Type B pancreatic cell (in vitro differentiated cells): ENCODE data around the gene FARP1. TPM values are rescaled to one million over a fixed set of nuclear protein-coding genes. Genes with fewer than 3 reads are reported as not detected.

Source experiments
- DNase-seq: peaks from one replicate; pipeline ENCODE4 v3.0.0; 2021; ENCODE audit warnings: mixed read lengths; ENCODE audit not compliant: unreplicated experiment; ENCODE audit errors: extremely low spot score
- H3K27ac Mint-ChIP-seq: 2 replicates; pipeline ENCODE4 v1.8.0; 2021; ENCODE audit warnings: mild to moderate bottlenecking, mixed read lengths
- H3K27me3 Mint-ChIP-seq: 2 replicates; pipeline ENCODE4 v1.8.0; 2021; ENCODE audit warnings: mixed read lengths
- H3K36me3 Mint-ChIP-seq: 2 replicates; pipeline ENCODE4 v1.8.0; 2021; ENCODE audit warnings: mixed read lengths
- H3K4me1 Mint-ChIP-seq: one replicate; pipeline ENCODE4 v1.8.0; 2021; ENCODE audit warnings: mixed read lengths; ENCODE audit not compliant: unreplicated experiment
- H3K4me3 Mint-ChIP-seq: 2 replicates; pipeline ENCODE4 v1.8.0; 2021; ENCODE audit warnings: mild to moderate bottlenecking, mixed read lengths
- H3K9me3 Mint-ChIP-seq: 2 replicates; pipeline ENCODE4 v1.8.0; 2021; ENCODE audit warnings: mixed read lengths
- CTCF ChIP-seq: fragments of 200-600 bp; sonication (generic); conservative IDR thresholded peaks from 2 replicates; pipeline ENCODE4 v1.5.0; 2021; ENCODE audit warnings: antibody characterized with exemption, mild to moderate bottlenecking
- total RNA-seq: library from RNA; stranded (reverse); gene quantifications from 2 replicates; pipeline ENCODE4 v1.2.1, GENCODE V29; 2021; ENCODE audit warnings: low replicate concordance

The FARP1 gene
- total RNA-seq, 1 donor from 2014 or later: 195 TPM

GRCh38 chr13:98429977-98430736, 287.3 kb downstream of the FARP1 start:
- peaks cover 50% of the 10 kb centered on the region for H3K36me3 Mint-ChIP-seq
- H3K4me3 Mint-ChIP-seq: no peak overlapping the region
- no peaks in the 10 kb centered on the region for H3K9me3 Mint-ChIP-seq
- no peak for TF ChIP-seq CTCF
- peaks cover 17% of the 10 kb centered on the region for H3K4me1 Mint-ChIP-seq
- H3K27me3 Mint-ChIP-seq: no peaks in the 10 kb centered on the region
- H3K27ac Mint-ChIP-seq: peak overlapping the region; percentile 24
- no peak for DNase-seq

- peaks cover 23% of the 10 kb centered on the region for H3K4me1 Mint-ChIP-seq
- H3K9me3 Mint-ChIP-seq: no peaks in the 10 kb centered on the region
- peaks cover 46% of the 10 kb centered on the region for H3K36me3 Mint-ChIP-seq
- no peak for TF ChIP-seq CTCF
- no peak overlapping the region for H3K27ac Mint-ChIP-seq
- no peak for DNase-seq
- no peaks in the 10 kb centered on the region for H3K27me3 Mint-ChIP-seq
- H3K4me3 Mint-ChIP-seq: no peak overlapping the region
Measured at GRCh38 chr13:98432638-98433037, 289.7 kb downstream of the FARP1 start.

- no peak overlapping the region for H3K4me3 Mint-ChIP-seq
- H3K27me3 Mint-ChIP-seq: no peaks in the 10 kb centered on the region
- no peak overlapping the region for H3K27ac Mint-ChIP-seq
- H3K4me1 Mint-ChIP-seq: peaks cover 23% of the 10 kb centered on the region
- no peak for DNase-seq
- no peaks in the 10 kb centered on the region for H3K9me3 Mint-ChIP-seq
- H3K36me3 Mint-ChIP-seq: peaks cover 41% of the 10 kb centered on the region
- no peak for TF ChIP-seq CTCF
Measured at GRCh38 chr13:98433654-98434053, 290.8 kb downstream of the FARP1 start.

- TF ChIP-seq CTCF: no peak
- Mint-ChIP-seq H3K9me3 (no peaks in the 10 kb centered on the region), H3K27me3 (no peaks in the 10 kb centered on the region), H3K4me3 (no peak overlapping the region), H3K36me3 (peaks cover 37% of the 10 kb centered on the region), H3K4me1 (peaks cover 19% of the 10 kb centered on the region), H3K27ac (no peak overlapping the region)
- no peak for DNase-seq
Measured at GRCh38 chr13:98434060-98434459, 291.2 kb downstream of the FARP1 start.

- no peak for DNase-seq
- no peak for TF ChIP-seq CTCF
- Mint-ChIP-seq H3K4me3 (no peak overlapping the region), H3K9me3 (no peaks in the 10 kb centered on the region), H3K27ac (peak overlapping the region; percentile 10), H3K4me1 (peaks cover 15% of the 10 kb centered on the region), H3K36me3 (peaks cover 29% of the 10 kb centered on the region), H3K27me3 (no peaks in the 10 kb centered on the region)
Measured at GRCh38 chr13:98435376-98435775, 292.5 kb downstream of the FARP1 start.
